NCI-H146 (cell line): ENCODE data around the gene AOPEP.

ENCODE experiments used
- DNase-seq: peaks from one replicate; lab custom pipeline; 2025; lab: John Stamatoyannopoulos, UW

AOPEP gene

DNA sequence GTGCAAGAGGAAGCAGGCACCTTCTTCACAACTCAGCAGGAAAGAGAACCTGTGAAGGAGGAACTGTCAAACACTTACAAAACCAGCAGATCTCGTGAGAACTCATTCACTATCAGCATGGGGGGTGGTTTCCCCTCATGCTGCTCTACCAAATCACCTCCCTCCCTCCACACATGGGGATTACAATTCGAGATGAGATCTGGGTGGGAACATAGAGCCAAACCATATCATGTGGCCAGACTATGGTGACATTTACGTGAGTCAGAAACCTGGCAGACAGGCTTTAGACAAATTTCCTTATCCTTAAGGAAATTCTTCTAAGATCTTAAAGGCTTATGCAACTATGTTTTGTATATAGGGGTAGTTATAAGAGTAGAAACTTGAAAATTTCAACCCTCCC, 8.7 kb upstream of the AOPEP start:
- no peak for DNase-seq

DNA sequence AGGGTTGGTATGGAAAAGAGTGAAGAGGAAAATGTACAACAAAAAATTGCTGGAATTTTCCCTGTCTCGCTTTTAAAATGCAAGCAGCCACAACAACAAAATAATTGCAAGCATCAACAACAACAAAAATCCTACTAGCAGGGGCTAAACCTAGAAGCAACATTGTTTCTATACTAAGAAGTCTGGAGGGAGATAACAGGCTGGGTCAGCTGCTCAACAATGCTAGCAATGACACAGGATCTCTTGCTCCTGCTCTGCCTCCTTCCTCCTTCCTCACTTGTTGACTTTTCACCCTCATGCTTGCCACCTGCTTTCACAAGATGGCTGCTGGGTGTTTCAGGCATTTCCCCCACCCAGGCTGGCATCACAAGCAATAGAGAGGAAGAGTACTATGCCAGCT, 7.6 kb upstream of the AOPEP start:
- DNase-seq: no peak

DNA sequence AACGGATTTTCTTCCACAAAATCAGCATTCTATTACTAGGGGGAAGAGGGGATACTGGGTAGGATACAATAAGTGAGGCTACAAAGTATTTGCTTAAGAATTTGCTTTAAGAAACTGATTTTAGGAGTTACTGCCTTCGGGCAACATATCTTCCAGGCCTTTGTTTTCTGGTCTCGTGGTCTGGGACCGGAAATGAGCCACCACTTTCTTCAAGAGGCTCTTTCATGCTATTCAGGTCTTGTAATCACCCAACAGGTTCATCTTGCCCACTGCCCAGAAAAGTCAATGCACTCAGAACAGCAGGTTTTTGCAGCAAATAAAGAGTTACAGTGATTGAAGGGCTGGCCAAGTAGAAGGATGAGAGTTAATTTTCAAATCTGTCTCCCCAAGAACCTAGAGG, 6.6 kb upstream of the AOPEP start:
- DNase-seq: no peak

DNA sequence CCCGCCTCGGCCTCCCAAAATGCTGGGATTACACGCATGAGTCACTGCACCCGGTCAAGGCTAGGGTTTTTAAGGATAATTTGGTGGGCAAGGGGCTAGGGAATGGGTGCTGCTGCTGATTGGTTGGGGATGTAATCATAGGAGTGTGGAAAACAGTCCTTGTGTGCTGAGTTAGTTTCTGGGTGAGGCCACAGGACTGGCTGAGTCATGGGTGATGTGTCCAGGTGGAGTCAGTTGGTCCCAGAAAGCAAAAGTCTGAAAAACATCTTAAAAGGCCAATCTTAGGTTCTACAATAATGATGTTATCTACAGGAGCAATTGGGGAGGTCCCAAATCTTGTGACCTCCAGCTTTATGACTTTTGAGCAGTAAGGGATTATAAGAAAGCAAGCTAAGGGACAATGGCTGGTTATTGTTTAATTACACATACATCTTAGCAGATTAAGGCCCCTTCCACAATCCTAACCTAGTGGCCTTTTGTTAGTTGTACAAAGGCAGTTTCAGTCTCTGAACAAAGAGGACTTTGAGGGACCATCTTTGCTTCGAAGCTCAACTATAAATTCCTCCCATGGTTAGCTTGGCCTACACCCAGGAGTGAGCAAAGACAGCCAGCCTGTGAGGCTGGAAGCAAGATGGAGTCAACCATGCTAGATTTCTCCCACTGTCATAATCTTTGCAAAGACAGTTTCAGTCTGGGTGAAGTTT, 5.5 kb upstream of the AOPEP start:
- no peak for DNase-seq

DNA sequence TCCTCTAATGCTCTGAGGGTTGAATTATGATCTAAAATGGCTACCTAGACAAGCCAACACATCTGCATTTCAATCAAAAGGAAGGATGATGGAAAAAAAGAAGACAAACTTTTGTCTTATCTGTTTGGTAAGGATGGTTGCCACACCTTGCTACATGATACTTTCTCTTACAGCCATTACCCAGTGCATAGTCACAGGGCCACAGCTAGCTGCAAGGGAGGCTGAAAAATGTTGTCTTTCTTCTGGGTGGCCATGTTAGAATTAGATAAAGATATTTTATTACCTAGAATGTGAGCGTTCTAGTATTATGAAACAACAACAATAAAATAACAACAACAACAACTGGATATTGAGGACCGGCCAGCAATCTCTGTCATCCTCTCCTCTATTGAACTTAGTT, 4.7 kb upstream of the AOPEP start:
- DNase-seq: no peak

DNA sequence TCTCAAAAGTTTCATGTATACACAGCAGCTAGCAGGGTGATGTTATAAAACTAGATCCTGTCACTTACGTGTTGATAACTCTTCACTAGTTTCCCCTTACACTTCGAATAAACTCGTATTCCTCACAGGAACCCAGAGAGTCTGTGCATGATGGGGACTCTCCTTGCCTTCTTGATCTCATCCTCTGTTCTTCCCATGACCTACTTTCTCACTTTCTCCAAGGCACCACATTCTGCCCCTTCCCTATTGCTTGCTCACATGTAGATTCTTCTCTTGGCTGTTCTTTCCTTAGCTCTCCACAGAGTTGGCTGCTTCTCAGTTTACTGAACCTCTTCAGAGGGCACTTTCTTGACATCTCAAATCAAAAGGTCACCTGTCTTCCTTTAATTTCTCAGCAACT, 1.2 kb upstream of the AOPEP start:
- no peak for DNase-seq

DNA sequence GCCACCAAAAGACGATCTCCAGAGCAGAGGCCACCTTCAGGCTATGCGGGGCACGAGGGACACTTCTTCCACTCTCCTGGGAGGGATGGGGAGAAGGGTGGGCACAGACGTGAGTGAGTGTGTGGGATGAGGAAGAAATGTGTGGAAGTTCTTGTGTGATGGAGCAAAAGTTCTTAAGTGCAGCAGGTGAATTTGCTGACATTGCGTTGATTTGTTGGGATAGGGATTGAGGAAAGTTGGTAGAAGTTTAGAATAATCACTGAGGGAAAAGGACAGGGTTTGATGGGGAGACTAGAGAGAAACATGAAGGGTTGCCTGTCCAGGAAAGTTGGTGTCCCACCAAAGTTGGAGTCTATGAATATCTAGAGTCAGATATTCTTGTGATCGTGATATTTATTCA, 2.2 kb downstream of the AOPEP start:
- no peak for DNase-seq

DNA sequence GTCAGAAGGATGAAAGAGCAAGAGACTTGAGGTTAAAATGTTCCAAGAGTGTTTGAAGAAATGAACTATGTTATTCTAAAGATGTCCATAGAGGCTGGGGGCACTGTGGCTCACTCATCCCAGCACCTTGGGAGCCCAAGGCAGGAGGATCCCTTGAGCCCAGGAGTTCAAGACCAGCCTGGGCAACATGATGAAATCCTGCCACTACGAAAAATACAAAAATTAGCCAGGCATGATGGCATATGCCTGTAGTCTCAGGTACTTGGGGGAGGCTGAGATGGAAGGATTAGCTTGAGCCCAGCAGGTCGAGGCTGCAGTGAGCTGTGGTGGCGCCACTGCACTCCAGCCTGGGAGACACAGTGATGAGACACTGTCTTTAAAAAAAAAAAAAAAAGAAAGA, 2.7 kb downstream of the AOPEP start:
- no peak for DNase-seq

DNA sequence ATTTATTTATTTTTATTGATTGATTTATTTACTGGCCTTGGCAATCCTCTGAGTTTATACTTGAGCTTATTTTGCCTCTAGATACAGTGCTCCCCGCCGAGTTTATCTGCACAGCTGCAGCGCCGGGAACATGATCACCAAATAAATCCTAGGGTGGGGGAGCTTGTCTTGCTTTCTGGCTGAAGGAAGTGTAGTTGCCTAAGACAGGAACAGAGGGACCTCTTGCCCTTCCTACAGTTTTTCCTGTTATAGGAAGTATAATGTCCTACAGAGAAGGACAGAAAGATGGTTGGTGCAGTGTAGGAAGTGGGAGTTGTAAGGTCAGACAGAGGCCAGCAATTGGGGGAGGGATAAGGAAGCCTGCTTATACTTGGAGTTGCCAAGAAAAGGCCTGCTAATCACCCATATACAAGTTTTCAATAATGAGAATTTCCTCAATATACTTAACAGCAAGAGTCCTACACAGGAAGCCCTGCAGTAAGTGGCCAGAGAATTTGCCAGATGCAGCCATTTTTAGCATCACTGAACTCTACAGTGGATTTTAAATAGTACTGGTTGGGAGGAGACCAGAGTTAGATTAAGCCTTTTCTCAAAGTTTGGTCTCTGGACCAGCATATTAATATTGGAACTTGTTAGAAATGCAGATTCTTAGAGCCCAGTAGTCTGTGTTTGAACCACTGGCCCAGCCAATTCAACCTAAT, 7.7 kb downstream of the AOPEP start:
- peak; percentile 72 for DNase-seq

DNA sequence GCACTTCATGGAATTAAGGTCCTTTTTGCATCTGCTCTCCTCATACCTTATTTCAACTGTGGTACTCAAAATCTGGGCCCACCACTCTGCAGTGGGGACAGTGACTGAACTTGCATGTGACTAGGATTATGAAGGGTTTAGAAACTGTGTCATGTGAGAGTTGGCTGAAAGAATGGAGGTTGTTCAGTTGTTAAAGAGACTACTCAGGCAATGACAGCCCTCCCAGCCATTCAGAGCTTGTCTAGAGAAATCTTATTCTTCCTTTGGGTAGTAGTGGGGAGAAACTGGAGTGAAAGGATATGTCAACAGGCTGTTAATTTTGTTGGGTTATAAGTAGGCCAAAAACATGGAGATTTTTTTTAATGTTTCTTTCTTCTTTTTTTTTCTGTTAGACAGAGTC, 10.3 kb downstream of the AOPEP start:
- no peak for DNase-seq

DNA sequence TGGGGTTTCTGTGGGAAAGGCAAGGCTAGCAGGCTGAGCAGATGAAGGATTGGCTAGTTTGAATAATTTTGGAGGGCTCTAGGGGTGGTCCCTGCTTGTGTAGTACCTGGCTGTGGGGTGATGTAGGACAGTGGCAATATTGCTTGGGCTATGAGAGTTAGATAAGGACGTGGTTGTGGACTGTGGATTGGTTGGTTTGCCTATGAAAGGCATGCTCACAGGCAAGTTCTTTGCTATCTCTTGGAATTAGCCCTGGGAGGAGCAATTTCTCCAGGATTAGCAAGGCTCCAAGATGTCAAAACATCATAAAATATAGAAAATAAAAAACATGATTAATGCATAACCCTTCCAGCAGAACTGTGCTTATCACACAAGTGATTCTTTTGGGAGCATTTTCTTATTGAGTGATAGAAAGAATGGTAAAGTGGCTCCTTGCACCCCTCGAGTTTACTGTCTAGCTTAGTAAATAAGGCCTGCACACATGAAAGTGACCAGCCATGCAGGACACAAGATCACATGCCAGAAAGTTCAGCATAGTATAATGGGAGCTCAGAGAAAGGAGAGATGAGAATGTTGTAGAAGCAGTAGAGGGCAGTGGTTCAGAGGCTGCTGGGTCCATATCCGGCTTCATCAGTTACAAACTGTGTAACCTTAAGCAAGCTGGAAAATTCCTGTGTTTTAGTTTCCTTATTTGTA, 13.8 kb downstream of the AOPEP start:
- DNase-seq: no peak

DNA sequence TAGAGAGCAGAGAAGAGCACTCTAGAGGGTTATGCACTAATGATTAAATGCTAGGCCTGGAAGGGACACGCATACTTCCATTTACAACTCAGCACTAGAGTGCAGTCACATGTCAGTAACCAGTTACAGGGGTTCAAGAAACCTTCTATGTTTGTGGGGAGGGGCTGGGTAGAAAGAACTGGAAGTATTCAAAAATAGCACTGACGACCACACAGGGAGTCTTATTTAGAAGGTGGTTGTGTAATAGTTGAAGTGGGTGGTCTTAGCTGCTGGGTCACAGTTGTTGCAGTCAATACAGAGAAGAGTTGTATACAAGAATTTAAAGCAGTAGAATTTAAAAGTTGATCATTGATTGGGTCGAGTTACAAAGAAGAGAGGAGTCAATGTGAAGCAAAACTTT, 15.4 kb downstream of the AOPEP start:
- no peak for DNase-seq

DNA sequence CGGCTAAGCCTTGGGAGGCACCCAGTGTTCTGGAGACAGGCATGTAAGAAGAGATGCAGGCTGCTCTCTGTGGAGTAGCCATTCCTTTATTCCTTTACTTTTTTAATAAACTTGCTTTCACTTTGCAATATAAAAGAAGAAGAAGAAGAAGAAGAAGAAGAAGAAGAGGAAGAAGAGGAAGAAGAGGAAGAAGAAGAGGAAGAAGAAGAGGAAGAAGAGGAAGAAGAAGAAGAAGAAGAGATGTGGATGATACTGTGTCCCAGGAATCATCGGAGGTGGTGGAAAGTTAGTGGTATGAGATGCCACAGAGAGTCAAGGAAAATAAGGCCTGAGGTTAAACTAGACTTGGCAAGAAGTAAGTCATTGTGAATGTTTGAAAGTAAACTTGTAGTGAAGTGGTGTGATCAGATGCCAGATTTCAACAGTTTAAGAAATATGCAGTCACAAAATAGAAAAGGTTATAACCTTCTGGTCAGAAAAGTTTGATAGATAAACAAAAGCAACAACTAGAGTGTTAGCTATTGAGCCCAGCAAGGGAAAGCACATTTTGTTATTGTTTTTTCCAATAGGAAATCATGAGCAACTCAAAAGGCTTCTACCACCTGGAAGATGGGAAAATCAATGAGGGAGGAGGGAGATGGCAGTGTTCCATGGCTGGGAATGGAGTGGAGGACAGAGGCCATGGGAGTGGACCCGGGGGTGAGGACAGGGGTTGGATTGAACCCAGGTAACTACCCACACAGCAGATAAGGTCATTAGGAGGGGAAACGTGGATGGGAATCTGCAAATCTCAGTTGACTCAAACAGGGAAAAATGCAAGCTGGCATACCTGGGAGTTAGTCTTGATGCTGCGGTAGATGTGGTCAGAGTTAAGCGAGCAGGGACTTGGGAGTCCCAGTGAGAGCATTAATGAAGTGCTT, 16.8 kb downstream of the AOPEP start:
- no peak for DNase-seq

DNA sequence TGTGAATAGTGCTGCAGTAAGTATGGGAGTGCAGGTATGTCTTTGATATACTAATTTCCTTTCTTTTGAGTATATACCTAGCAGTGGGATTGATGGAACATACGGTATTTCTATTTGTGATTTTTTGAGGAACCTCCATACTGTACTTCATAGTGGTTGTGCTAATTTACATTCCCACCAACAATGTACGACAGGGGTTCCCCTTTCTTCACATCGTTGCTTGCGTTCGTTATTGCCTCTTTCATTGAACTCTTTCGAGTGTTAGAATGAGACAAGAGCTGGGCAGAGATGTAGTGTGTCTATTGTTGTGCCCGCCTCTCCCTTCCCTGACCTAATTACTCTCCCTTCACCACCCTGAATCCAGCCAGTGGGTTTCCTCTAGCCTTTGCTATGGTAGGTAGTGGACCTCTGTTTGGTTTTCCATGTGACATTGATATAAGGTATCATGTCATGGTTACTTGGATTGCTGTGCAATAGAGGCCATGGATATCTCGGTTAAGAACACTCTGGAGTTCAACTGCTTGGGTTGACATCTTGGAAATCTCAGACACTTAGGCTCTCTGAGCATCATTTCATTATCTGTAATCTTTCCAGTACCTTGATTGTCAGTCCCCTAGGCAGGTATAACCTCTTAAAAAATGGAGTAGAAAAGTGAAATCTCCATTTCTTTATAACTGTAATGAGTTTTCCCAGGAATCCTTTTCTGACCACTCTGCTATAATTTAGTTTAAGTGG, 19.5 kb downstream of the AOPEP start:
- no peak for DNase-seq

DNA sequence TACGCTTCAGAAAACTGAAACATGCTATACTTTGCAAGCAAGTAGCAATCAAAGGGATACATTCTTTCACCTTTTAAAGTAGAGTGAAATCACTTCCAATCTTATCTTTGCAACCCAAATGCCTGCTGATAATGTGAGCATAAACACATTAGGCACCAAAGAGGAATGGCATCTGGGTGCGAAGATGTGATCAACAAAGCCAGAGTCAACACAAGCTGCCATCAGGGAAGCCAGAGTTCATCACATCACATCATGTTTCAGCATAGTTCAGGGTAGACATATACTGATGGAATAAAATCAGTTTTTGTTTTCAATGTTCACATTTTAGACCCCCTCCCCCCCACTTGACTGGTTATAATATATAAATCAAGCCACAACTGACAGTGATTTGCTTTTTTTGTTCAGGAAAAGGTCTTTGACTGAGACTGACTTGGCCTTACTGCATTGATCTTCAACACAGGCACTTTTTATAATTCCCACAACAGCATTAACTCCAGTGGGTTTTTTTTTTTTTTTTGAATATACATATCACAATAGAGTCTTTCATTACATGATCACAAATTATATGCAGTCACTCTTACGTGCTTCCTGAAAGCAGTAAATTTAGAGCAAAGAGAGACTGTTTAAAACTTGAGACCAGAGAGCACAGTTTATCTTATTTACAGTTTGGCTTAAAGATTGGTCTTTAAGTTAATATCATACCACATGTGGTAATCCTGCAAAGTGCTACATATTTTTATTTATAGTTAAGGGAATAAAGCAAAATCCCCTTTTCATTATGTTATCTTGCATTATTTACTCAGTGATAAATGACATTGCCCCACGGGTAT, 20.3 kb downstream of the AOPEP start:
- DNase-seq: no peak

DNA sequence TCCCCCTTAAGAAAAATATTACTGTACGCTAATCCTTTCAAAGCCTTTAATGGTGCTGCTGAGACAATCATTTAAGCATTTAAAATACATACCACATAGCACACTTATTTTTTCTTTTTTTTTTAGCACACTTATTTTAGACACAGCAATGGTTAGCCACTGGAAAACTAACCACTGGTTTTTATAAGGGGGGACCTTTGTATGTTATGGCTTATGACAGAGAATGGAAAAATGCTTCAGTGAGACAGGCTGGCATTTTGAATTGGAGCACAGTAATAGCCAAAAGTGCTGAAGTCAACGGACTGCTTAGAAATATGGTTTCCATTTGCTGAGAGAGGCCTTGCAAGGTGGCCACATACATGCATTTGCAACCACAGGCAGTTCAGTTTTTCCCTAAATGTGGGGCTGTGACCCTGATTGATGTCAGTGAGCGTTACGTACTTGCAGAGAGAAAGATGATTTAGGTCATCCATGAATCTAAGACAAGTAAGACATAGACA, 28.5 kb downstream of the AOPEP start:
- no peak for DNase-seq

DNA sequence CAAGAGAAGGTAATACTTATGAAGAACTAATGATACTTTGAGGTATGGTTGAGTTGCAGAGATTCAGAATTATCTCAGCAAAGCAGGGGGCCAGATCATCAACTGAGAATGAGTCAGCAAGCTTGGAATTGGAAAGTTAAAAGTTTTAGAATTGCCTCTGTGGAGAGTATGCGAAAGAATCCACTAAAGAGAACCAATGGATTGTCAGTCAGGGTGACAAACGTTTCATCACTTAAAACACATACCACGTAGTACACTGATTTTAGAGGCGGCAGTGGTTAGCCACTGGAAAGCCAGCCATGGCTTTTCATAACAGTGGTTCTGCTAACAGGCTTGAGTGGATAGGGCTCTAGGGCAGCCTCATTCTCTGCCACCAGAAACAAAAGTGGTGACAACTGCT, 30.7 kb downstream of the AOPEP start:
- no peak for DNase-seq

DNA sequence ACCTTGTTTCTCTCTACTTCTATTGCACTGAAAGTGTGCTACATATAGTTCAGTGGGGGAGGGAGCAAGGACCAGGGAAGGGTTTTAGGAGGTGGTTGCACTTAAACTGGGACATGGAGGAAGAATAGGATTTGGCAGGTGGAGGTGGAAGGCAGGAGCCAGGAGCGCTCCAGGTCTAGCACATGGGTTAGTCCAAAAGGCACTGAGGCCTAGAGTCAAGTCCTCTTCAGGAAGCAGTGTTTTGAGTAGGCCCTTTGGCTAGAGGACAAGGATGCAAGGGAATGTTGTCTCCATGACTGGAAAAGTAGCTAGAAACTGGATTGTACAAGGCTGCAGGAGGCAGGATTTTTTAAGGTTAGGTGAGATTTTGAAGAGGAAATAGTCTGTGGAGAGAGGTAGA, 31.5 kb downstream of the AOPEP start:
- no peak for DNase-seq

DNA sequence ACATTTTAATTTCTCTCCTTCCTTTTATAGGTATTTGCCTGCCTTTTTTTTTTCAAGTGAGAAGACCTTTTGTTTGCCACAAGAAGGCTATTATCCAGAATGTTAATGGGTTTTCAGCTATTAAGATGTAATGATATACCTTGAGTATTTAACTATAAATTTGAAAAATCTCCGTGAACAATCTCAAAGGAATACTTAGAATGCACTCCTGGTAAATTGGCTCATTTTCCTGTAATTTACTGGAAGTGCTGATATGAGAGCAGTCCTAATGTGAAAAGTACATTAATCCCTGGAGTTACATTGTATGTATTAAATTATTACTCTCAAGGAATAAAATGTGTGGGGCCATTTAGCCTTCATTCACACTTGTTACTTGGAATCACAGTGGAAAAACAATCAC, 32.4 kb downstream of the AOPEP start:
- no peak for DNase-seq

DNA sequence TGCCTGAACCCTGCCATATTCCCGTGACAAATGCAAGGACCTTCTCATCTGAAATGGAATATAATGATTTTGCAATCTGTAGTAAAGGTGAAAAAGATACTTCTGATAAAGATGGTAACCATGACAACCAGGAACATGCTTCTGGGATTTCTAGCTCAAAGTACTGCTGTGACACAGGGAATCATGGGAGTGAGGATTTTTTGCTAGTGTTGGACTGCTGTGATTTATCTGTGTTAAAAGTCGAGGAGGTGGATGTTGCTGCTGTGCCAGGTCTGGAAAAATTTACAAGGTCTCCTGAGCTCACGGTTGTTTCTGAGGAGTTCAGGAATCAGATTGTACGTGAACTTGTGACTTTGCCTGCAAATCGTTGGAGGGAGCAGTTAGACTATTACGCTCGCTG, 33.5 kb downstream of the AOPEP start:
- no peak for DNase-seq

DNA sequence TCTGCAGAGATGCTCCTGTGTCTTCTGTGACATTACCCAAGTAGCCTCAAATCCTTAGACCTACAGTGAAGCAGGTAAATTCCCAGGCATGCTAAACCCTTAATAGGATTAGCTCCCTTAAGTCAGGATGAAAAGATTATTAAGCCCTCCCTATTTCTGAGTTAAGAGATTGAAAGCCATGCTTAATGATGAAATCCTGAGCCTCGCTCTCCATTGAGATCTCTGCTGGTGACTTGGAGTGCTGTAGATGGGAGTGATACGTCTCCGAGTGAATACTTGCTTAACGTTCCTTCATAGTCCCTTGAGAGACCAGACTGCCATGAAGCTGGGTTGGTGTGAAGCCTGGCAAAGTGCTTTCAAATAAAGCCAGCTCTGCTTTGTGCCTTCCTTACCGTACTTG, 34.2 kb downstream of the AOPEP start:
- no peak for DNase-seq
